ENCODE measurements around the gene SYNDIG1. TPM values are rescaled to one million over a fixed set of nuclear protein-coding genes. Genes with fewer than 3 reads are reported as not detected.

SYNDIG1 gene
- total RNA-seq, 1 experiment from 2014 or later, result 17.9 TPM

GRCh38 chr20:24686156-24686555 lies 216.7 kb downstream of the SYNDIG1 start:
- Histone ChIP-seq H3K27ac (ENCODE audit: low read depth, low read length, poor library complexity, severe bottlenecking) (no peak overlapping the region), H3K4me1 (ENCODE audit: insufficient read depth, low read length, poor library complexity, severe bottlenecking) (no peaks in the 10 kb centered on the region), H3K9me3 (ENCODE audit: low read depth, low read length, poor library complexity, severe bottlenecking) (peaks cover 6% of the 10 kb centered on the region), H3K4me3 (ENCODE audit: low read depth, low read length, poor library complexity, severe bottlenecking) (no peak overlapping the region), H3K27me3 (replicated peaks; ENCODE audit: insufficient read depth, low read depth, low read length, poor library complexity) (no peaks in the 10 kb centered on the region), H3K36me3 (ENCODE audit: insufficient read depth, low read length, poor library complexity, severe bottlenecking) (no peaks in the 10 kb centered on the region)
- ChIA-PET CTCF (no interaction called here), POLR2A (ENCODE audit: low non-redundant PET) (no interaction called here)
- intact Hi-C loops (cut with micrococcal nuclease; ENCODE audit: unreplicated experiment), result no loop called here
- BruUV-seq (replicated peaks), result no TSS peak
- no peak for TF ChIP-seq EZH2 (IDR thresholded peaks at IDR 0.05; ENCODE audit: borderline replicate concordance, low read depth, low read length, poor library complexity, severe bottlenecking)
- TF ChIP-seq CTCF (conservative IDR thresholded peaks at IDR 0.05; ENCODE audit: low read depth, low read length), result no peak
- DNase-seq (ENCODE audit: low spot score), result no peak

DNA sequence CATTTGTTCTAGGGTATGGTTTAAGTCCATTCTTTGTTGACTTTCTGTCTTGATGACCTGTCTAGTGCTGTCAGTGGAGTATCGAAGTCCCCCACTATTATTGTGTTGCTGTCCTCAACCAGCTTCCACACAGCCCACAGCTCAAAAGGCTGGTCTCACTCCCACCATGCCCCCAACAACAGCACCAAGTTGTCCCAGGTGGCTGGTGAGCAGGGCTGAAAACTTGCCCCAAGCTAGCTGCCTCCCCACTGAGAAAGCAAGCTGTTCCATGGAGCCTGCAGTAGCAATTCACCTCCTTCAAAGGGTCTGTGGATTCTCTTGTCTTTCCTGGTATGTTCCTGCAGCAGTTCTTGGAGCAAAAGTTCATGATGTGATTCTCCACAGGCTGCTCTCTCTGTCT lies 221.0 kb downstream of the SYNDIG1 start:
- Histone ChIP-seq H3K9me3 (ENCODE audit: low read depth, low read length, poor library complexity, severe bottlenecking) (peaks cover 6% of the 10 kb centered on the region), H3K4me1 (ENCODE audit: insufficient read depth, low read length, poor library complexity, severe bottlenecking) (peaks cover 8% of the 10 kb centered on the region), H3K27ac (ENCODE audit: low read depth, low read length, poor library complexity, severe bottlenecking) (no peak overlapping the region), H3K36me3 (ENCODE audit: insufficient read depth, low read length, poor library complexity, severe bottlenecking) (no peaks in the 10 kb centered on the region), H3K4me3 (ENCODE audit: low read depth, low read length, poor library complexity, severe bottlenecking) (no peak overlapping the region), H3K27me3 (replicated peaks; ENCODE audit: insufficient read depth, low read depth, low read length, poor library complexity) (no peaks in the 10 kb centered on the region)
- no TSS peak for BruUV-seq (replicated peaks)
- DNase-seq (ENCODE audit: low spot score), result no peak
- POLR2A ChIA-PET (ENCODE audit: low non-redundant PET), result no interaction called here
- CTCF ChIA-PET, result no interaction called here
- intact Hi-C loops (cut with micrococcal nuclease; ENCODE audit: unreplicated experiment), result no loop called here
- TF ChIP-seq CTCF (conservative IDR thresholded peaks at IDR 0.05; ENCODE audit: low read depth, low read length), result no peak
- no peak for TF ChIP-seq EZH2 (IDR thresholded peaks at IDR 0.05; ENCODE audit: borderline replicate concordance, low read depth, low read length, poor library complexity, severe bottlenecking)

GRCh38 chr20:24691901-24692351 lies 222.5 kb downstream of the SYNDIG1 start:
- TF ChIP-seq EZH2 (IDR thresholded peaks at IDR 0.05; ENCODE audit: borderline replicate concordance, low read depth, low read length, poor library complexity, severe bottlenecking), result no peak
- no peak for TF ChIP-seq CTCF (conservative IDR thresholded peaks at IDR 0.05; ENCODE audit: low read depth, low read length)
- DNase-seq (ENCODE audit: low spot score), result no peak
- CTCF ChIA-PET, result no interaction called here
- intact Hi-C loops (cut with micrococcal nuclease; ENCODE audit: unreplicated experiment), result no loop called here
- Histone ChIP-seq H3K27ac (ENCODE audit: low read depth, low read length, poor library complexity, severe bottlenecking) (no peak overlapping the region), H3K4me1 (ENCODE audit: insufficient read depth, low read length, poor library complexity, severe bottlenecking) (peaks cover 8% of the 10 kb centered on the region), H3K9me3 (ENCODE audit: low read depth, low read length, poor library complexity, severe bottlenecking) (peaks cover 6% of the 10 kb centered on the region), H3K36me3 (ENCODE audit: insufficient read depth, low read length, poor library complexity, severe bottlenecking) (no peaks in the 10 kb centered on the region), H3K4me3 (ENCODE audit: low read depth, low read length, poor library complexity, severe bottlenecking) (no peak overlapping the region), H3K27me3 (replicated peaks; ENCODE audit: insufficient read depth, low read depth, low read length, poor library complexity) (no peaks in the 10 kb centered on the region)
- no TSS peak for BruUV-seq (replicated peaks)
- POLR2A ChIA-PET (ENCODE audit: low non-redundant PET), result no interaction called here

Data from A673 (cell line).